DOHH2 (cell line): ENCODE results near the gene LPIN3.

Experiments
- H3F3A ChIP-seq: fragments of 200-600 bp; sonication (generic), shearing (Covaris generic); 2 replicates; pipeline ENCODE4 v1.6.0; 2016; ENCODE audit warnings: antibody characterized with exemption, mild to moderate bottlenecking; ENCODE audit not compliant: control insufficient read depth, insufficient read depth
- H3K27ac ChIP-seq: fragments of 200-600 bp; sonication (generic); 2 replicates; pipeline ENCODE4 v1.5.1; 2014; ENCODE audit warnings: low read depth, mild to moderate bottlenecking, low read length, moderate library complexity
- H3K27me3 ChIP-seq: fragments of 200-600 bp; sonication (generic); 2 replicates; pipeline ENCODE4 v1.6.1; 2014; ENCODE audit warnings: mild to moderate bottlenecking, low read length, mixed read lengths; ENCODE audit not compliant: control insufficient read depth
- H3K36me3 ChIP-seq: fragments of 200-600 bp; sonication (generic); 2 replicates; pipeline ENCODE4 v1.6.1; 2014; ENCODE audit warnings: mild to moderate bottlenecking, low read length, moderate library complexity, mixed read lengths; ENCODE audit not compliant: control insufficient read depth
- H3K4me1 ChIP-seq: fragments of 200-600 bp; sonication (generic); 2 replicates; pipeline ENCODE4 v1.6.1; 2014; ENCODE audit warnings: mild to moderate bottlenecking, low read length, mixed read lengths; ENCODE audit not compliant: control insufficient read depth
- H3K4me2 ChIP-seq: fragments of 200-600 bp; sonication (generic); 2 replicates; pipeline ENCODE4 v1.6.0; 2014; ENCODE audit warnings: mild to moderate bottlenecking, low read length, moderate library complexity
- H3K4me3 ChIP-seq: fragments of 200-600 bp; sonication (generic); 2 replicates; pipeline ENCODE4 v1.5.1; 2014; ENCODE audit warnings: mild to moderate bottlenecking, low read length, mixed read lengths
- H3K79me2 ChIP-seq: fragments of 200-600 bp; sonication (generic); 2 replicates; pipeline ENCODE4 v1.6.1; 2014; ENCODE audit warnings: mild to moderate bottlenecking, low read length, mixed read lengths; ENCODE audit not compliant: control insufficient read depth
- H3K9me2 ChIP-seq: fragments of 200-600 bp; sonication (generic); replicated peaks from 2 replicates; pipeline ENCODE4 v1.6.1; 2014; ENCODE audit warnings: mild to moderate bottlenecking, low read length, mixed read lengths; ENCODE audit not compliant: control insufficient read depth
- H3K9me3 ChIP-seq: fragments of 200-600 bp; sonication (generic); 2 replicates; pipeline ENCODE4 v1.6.1; 2014; ENCODE audit warnings: antibody characterized with exemption, low read length, mixed read lengths; ENCODE audit not compliant: control insufficient read depth, insufficient read depth
- H4K20me1 ChIP-seq: fragments of 200-600 bp; sonication (generic); 2 replicates; pipeline ENCODE4 v1.6.0; 2014; ENCODE audit warnings: low read depth, mild to moderate bottlenecking, antibody characterized with exemption, low read length, moderate library complexity; ENCODE audit not compliant: control insufficient read depth, insufficient read depth
- EZH2phosphoT487 ChIP-seq: fragments of 200-600 bp; sonication (generic); IDR thresholded peaks from 2 replicates; pipeline ENCODE4 v1.6.1; 2017; ENCODE audit warnings: borderline replicate concordance, mild to moderate bottlenecking, antibody characterized with exemption, low read length, moderate library complexity, mixed read lengths
- TF ChIP-seq, protein P1 (sequence below): fragments of 200-600 bp; sonication (generic); IDR thresholded peaks from one replicate; pipeline ENCODE4 v1.5.1; 2014; ENCODE audit warnings: antibody characterized with exemption, mild to moderate bottlenecking, low read depth, low read length; ENCODE audit not compliant: poor library complexity, severe bottlenecking

LPIN3 gene

DNA sequence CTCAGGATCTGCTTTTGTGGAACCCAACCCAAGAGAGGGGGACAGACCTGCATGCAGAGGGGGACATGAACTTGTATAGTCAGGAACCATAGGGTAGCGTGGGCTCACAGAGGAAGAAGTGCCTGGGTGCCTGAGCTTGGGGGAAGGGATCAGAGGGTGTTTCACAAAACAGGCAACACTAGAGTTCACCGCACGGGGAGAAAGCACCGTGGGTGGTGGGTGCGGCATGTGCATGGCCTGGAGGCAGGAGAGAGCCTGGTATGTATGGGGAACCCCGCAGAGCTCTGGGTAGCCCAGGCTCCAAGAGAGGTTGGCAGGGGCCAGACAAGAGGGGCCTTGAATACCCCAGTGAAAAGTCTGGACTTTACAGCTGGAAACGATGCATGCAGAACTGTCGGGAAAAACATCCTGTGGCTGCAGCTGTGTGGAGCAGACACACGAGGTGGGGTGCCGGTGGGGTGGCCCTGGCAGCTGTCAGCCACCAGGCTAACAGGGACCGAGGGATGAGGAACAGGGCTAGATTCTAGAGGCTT, 32.7 kb downstream of the LPIN3 start:
- no peaks in the 10 kb centered on the region for H3K27me3 ChIP-seq
- 0 out of 2 replicates have a peak, but pooled peaks cover 4% of the 10 kb centered on the region for H3K9me3 ChIP-seq
- no peaks in the 10 kb centered on the region for H3K79me2 ChIP-seq
- no peak overlapping the region for H3K4me2 ChIP-seq
- no peak overlapping the region for H3K27ac ChIP-seq
- no peaks in the 10 kb centered on the region for H3K9me2 ChIP-seq
- no peak for TF ChIP-seq EZH2phosphoT487
- TF ChIP-seq, protein P1, sequence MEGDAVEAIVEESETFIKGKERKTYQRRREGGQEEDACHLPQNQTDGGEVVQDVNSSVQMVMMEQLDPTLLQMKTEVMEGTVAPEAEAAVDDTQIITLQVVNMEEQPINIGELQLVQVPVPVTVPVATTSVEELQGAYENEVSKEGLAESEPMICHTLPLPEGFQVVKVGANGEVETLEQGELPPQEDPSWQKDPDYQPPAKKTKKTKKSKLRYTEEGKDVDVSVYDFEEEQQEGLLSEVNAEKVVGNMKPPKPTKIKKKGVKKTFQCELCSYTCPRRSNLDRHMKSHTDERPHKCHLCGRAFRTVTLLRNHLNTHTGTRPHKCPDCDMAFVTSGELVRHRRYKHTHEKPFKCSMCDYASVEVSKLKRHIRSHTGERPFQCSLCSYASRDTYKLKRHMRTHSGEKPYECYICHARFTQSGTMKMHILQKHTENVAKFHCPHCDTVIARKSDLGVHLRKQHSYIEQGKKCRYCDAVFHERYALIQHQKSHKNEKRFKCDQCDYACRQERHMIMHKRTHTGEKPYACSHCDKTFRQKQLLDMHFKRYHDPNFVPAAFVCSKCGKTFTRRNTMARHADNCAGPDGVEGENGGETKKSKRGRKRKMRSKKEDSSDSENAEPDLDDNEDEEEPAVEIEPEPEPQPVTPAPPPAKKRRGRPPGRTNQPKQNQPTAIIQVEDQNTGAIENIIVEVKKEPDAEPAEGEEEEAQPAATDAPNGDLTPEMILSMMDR = no peak
- peaks cover 4% of the 10 kb centered on the region; the same call in 1 of the 2 replicates for H3K4me1 ChIP-seq
- H4K20me1 ChIP-seq = no peaks in the 10 kb centered on the region
- H3F3A ChIP-seq = no peaks in the 10 kb centered on the region
- no peak overlapping the region for H3K4me3 ChIP-seq
- no peaks in the 10 kb centered on the region for H3K36me3 ChIP-seq

DNA sequence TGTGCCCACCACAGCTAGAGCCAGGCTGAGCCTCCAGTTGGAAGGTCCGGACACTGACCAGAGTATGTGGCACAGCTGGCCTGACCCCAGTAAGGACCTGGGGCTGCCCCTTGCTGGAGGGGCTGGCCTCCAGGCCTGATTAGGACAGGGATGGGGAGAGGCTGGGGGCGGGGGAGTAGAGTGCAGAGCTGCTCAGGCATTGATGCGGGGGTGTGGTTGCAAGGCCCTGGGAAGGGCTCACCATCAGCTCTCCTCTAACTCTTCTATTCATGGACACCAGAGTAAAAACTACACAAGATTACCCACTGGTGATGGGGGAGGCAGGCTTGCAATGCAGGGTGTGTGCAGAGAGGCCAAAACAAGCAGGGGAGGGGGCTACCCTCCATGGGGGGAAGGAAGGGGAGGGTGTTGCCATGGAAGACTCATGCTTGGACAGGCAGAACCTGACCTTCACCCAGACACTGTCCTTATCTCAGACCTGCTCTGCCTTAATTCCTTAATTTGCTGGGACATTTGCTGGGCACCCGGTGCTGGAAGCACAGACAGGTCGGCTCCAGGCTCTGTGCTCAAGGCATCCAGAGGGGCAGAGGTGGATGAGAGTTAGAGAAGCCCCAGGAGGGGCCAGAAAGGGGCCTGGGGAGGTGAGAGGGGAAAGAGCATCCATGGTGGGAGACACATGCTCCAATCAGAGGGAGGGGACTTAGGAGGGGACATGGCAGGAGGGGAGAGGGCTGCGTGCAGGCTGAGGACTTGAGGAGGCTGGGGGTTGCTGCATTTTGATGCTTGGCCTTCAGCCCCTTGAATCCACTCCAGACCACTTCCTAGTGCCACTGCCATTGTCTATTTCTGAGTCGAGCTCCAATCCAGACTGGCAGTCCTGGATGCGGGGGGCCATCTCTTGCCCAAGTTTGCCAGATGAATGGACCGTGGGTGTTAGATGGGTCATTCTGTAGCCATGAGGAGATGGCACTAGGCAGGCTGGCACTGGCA, 33.6 kb downstream of the LPIN3 start:
- Histone ChIP-seq H3F3A (no peaks in the 10 kb centered on the region), H3K36me3 (no peaks in the 10 kb centered on the region), H3K9me2 (no peaks in the 10 kb centered on the region), H3K4me1 (peaks cover 4% of the 10 kb centered on the region; the same call in 1 of the 2 replicates), H3K27me3 (no peaks in the 10 kb centered on the region), H3K4me3 (no peak overlapping the region), H3K9me3 (0 out of 2 replicates have a peak, but pooled peaks cover 4% of the 10 kb centered on the region), H4K20me1 (no peaks in the 10 kb centered on the region), H3K27ac (no peak overlapping the region), H3K4me2 (no peak overlapping the region), H3K79me2 (no peaks in the 10 kb centered on the region)
- TF ChIP-seq EZH2phosphoT487 = no peak
- TF ChIP-seq, protein P1 = no peak

DNA sequence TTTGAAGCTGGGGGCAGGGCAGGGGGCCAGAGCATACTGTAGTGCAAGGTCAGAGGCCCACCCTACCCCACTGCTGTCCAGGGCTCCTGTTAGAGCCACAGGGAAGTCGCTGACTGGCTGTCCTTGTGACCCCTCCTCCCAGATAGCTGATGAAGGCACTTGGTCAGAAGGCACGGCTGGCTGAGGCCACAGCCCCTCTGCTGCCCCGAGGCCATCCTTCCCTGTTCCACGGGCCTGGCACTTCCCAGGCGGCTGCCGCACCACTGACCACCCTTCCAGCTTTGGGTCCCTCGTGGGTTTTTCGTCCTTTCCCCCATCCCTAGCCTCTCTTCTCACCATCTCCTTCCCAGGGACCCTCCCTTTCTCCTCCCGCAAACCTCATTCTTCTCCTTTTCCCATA, 35.2 kb downstream of the LPIN3 start:
- H3K4me3 ChIP-seq = no peak overlapping the region
- no peaks in the 10 kb centered on the region for H3K36me3 ChIP-seq
- H3K27me3 ChIP-seq = no peaks in the 10 kb centered on the region; the same call in 1 of the 2 replicates
- H3K9me3 ChIP-seq = 0 out of 2 replicates have a peak, but pooled peaks cover 4% of the 10 kb centered on the region
- no peaks in the 10 kb centered on the region for H3K9me2 ChIP-seq
- TF ChIP-seq, protein P1 = no peak
- TF ChIP-seq EZH2phosphoT487 = no peak
- no peaks in the 10 kb centered on the region for H3K79me2 ChIP-seq
- no peak overlapping the region for H3K27ac ChIP-seq
- no peaks in the 10 kb centered on the region for H3F3A ChIP-seq
- H3K4me1 ChIP-seq = peaks cover 4% of the 10 kb centered on the region; the same call in 1 of the 2 replicates
- no peak overlapping the region for H3K4me2 ChIP-seq
- no peaks in the 10 kb centered on the region for H4K20me1 ChIP-seq
